ENCODE measurements around the gene CDK15. TPM values are rescaled to one million over a fixed set of nuclear protein-coding genes. Genes with fewer than 3 reads are reported as not detected.

CDK15 gene
- total and polyA plus RNA-seq, 2 donors (not counting 1 experiment from before 2014, with no cell fraction given) = not detected

DNA sequence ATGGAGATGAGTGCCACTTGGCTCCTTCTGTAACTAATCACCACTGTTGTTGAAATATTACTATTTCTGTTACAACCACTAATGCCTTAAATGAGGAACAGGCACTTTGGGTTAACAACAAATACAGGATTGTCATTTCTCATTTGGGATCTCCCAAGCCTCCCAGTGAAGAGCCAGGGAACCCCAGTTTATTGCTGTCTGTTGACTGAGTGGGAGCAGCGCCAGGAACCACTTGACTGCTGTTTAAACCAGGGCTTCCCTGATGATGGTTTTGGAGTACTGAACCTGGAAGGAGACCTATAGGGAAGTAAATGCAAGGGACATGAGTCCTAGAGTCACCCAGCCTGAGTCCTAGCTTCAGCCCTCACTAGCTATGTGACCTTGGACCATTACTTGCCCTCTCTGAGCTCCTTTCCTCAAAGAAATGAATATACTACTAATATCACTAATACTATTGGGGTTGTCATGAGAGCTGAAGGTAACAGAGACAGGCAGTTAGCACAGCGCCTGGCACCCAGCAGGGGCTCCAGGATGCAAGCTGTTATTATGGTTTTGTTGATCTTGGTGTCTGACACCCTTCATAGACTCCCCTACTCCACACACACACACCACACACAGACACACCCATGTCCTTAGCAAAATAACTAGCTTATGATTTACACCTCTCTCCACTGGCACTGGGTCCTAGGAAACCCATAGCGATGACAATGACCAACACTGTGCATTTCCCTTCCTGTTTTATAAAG, 123.1 kb downstream of the CDK15 start:
- Histone ChIP-seq H3K27me3 (replicated peaks in 1 of 4; ENCODE audit: control extremely low read depth in 1 of 4, control insufficient read depth in 3 of 4, insufficient read depth in 4 of 4, low read length in 3 of 4) (peaks cover 0 to 4% (median 2%) of the 10 kb centered on the region in 4 experiments), H3K9me3 (ENCODE audit: control extremely low read depth in 1 of 3, control insufficient read depth in 2 of 3, insufficient read depth in 1 of 3, low read length in 2 of 3) (no peaks in the 10 kb centered on the region), H3K4me3 (ENCODE audit: control extremely low read depth in 1 of 5, extremely low read depth in 1 of 5, insufficient read depth in 1 of 5, low read depth in 2 of 5, low read length in 4 of 5) (no peak overlapping the region), H3K36me3 (replicated peaks in 1 of 2; ENCODE audit: control extremely low read depth in 1 of 2, control insufficient read depth in 1 of 2, extremely low read depth in 1 of 2, insufficient read depth in 2 of 2, low read length in 1 of 2) (no peaks in the 10 kb centered on the region), H3K27ac (ENCODE audit: low read length in 2 of 2) (no peak overlapping the region), H3K4me1 (ENCODE audit: control insufficient read depth in 2 of 2, insufficient read depth in 2 of 2, low read length in 2 of 2) (no peaks in the 10 kb centered on the region), H3K4me2 (replicated peaks; ENCODE audit: low read depth, low read length, poor library complexity, severe bottlenecking) (no peak overlapping the region), H3K9ac (ENCODE audit: low read length) (no peak overlapping the region), H3K79me2 (ENCODE audit: control insufficient read depth, insufficient read depth, low read length) (no peaks in the 10 kb centered on the region), H2AFZ (ENCODE audit: insufficient read depth, low read depth, low read length, poor library complexity, severe bottlenecking) (no peak overlapping the region), H4K20me1 (ENCODE audit: control insufficient read depth, insufficient read depth, low read length, poor library complexity, severe bottlenecking) (no peaks in the 10 kb centered on the region)
- Mint-ChIP-seq H3K9me3 (ENCODE audit: insufficient read depth) (no peaks in the 10 kb centered on the region), H3K27me3 (peaks cover 40% of the 10 kb centered on the region), H3K27ac (no peak overlapping the region), H3K4me3 (no peak overlapping the region), H3K4me1 (no peaks in the 10 kb centered on the region)
- DNase-seq (no peak), ATAC-seq (ENCODE audit: low read depth) (no peak)
- intact Hi-C loops (cut with micrococcal nuclease) = no loop called here
- 100% methylated on average over 1 of the region's 3 CpGs for WGBS (ENCODE audit: insufficient coverage)
- ChIA-PET CTCF (no interaction called here), POLR2A (no interaction called here)
- TF ChIP-seq EZH2 (IDR thresholded peaks at IDR 0.05; ENCODE audit: borderline replicate concordance, insufficient read depth, low read depth, low read length, poor library complexity, severe bottlenecking) = no peak
- TF ChIP-seq, protein P1, sequence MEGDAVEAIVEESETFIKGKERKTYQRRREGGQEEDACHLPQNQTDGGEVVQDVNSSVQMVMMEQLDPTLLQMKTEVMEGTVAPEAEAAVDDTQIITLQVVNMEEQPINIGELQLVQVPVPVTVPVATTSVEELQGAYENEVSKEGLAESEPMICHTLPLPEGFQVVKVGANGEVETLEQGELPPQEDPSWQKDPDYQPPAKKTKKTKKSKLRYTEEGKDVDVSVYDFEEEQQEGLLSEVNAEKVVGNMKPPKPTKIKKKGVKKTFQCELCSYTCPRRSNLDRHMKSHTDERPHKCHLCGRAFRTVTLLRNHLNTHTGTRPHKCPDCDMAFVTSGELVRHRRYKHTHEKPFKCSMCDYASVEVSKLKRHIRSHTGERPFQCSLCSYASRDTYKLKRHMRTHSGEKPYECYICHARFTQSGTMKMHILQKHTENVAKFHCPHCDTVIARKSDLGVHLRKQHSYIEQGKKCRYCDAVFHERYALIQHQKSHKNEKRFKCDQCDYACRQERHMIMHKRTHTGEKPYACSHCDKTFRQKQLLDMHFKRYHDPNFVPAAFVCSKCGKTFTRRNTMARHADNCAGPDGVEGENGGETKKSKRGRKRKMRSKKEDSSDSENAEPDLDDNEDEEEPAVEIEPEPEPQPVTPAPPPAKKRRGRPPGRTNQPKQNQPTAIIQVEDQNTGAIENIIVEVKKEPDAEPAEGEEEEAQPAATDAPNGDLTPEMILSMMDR (IDR thresholded peaks at IDR 0.05) = no peak

DNA sequence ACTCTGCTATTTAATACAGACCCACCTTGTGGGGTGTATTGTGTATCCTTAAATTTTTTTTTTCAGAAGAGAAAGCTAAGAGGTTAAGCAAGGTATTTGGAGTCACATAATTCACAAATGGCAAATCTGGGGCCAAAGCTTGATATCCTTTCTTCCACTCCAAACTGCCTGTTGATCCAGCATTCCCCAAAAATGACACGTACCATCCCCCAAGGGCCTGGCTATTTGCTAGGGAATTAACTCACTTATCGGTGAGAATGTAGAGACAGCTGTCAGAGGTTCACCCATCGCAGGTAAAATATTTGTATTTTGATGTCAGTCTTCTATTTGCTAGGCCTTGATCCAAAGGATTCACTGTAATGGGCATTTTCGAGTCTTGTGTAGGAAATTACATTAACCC, 123.7 kb downstream of the CDK15 start:
- Mint-ChIP-seq H3K27me3 (peaks cover 34% of the 10 kb centered on the region), H3K9me3 (ENCODE audit: insufficient read depth) (no peaks in the 10 kb centered on the region), H3K27ac (no peak overlapping the region), H3K4me3 (no peak overlapping the region), H3K4me1 (no peaks in the 10 kb centered on the region)
- H3K4me3 ChIP-seq (ENCODE audit: control extremely low read depth in 1 of 5, extremely low read depth in 1 of 5, insufficient read depth in 1 of 5, low read depth in 2 of 5, low read length in 4 of 5) = no peak overlapping the region
- no peak overlapping the region for H2AFZ ChIP-seq (ENCODE audit: insufficient read depth, low read depth, low read length, poor library complexity, severe bottlenecking)
- DNase-seq (no peak), ATAC-seq (ENCODE audit: low read depth) (no peak)
- peaks cover 0 to 1% (median 0%) of the 10 kb centered on the region in 3 donors for H3K9me3 ChIP-seq (ENCODE audit: control extremely low read depth in 1 of 3, control insufficient read depth in 2 of 3, insufficient read depth in 1 of 3, low read length in 2 of 3)
- H3K27me3 ChIP-seq (replicated peaks in 1 of 4; ENCODE audit: control extremely low read depth in 1 of 4, control insufficient read depth in 3 of 4, insufficient read depth in 4 of 4, low read length in 3 of 4) = peaks cover 0 to 4% (median 2%) of the 10 kb centered on the region in 4 experiments
- ChIA-PET POLR2A (no interaction called here), CTCF (no interaction called here)
- WGBS (ENCODE audit: insufficient coverage) = 86% methylated on average over 4 of the region's 4 CpGs
- no peak overlapping the region for H3K9ac ChIP-seq (ENCODE audit: low read length)
- H3K36me3 ChIP-seq (replicated peaks in 1 of 2; ENCODE audit: control extremely low read depth in 1 of 2, control insufficient read depth in 1 of 2, extremely low read depth in 1 of 2, insufficient read depth in 2 of 2, low read length in 1 of 2) = no peaks in the 10 kb centered on the region
- no peaks in the 10 kb centered on the region for H4K20me1 ChIP-seq (ENCODE audit: control insufficient read depth, insufficient read depth, low read length, poor library complexity, severe bottlenecking)
- H3K4me2 ChIP-seq (replicated peaks; ENCODE audit: low read depth, low read length, poor library complexity, severe bottlenecking) = no peak overlapping the region
- intact Hi-C loops (cut with micrococcal nuclease) = no loop called here
- TF ChIP-seq, protein P1 (IDR thresholded peaks at IDR 0.05) = no peak
- TF ChIP-seq EZH2 (IDR thresholded peaks at IDR 0.05; ENCODE audit: borderline replicate concordance, insufficient read depth, low read depth, low read length, poor library complexity, severe bottlenecking) = no peak
- no peaks in the 10 kb centered on the region for H3K4me1 ChIP-seq (ENCODE audit: control insufficient read depth in 2 of 2, insufficient read depth in 2 of 2, low read length in 2 of 2)
- no peak overlapping the region for H3K27ac ChIP-seq (ENCODE audit: low read length in 2 of 2)
- no peaks in the 10 kb centered on the region for H3K79me2 ChIP-seq (ENCODE audit: control insufficient read depth, insufficient read depth, low read length)

Measured in B cell (primary cell).